Mesenteric fat pad (tissue), 1 donor: ENCODE results near the gene PCED1B. TPM values are rescaled to one million over a fixed set of nuclear protein-coding genes. Genes with fewer than 3 reads are reported as not detected.

ENCODE experiments used
- DNase-seq: peaks from one replicate; pipeline ENCODE4 v3.0.0-alpha.2; 2020; ENCODE audit warnings: low spot score
- total RNA-seq: library from RNA; stranded (reverse); fragmentation: NEBNext Ultra II Directional; extraction: Animal tissue kit (Norgen Biotek cat#: 25700); gene quantifications from one replicate; pipeline ENCODE4 v1.2.1, GENCODE V29; 2021
- donor health status: DM: yes; HTN: yes; CAD: no.

Gene PCED1B
- total RNA-seq, 1 donor from 2014 or later, result 6.1 TPM

- DNase-seq, result no peak
Observed at GRCh38 chr12:47231456-47231855, 152.0 kb downstream of the PCED1B start.

- DNase-seq, result no peak
Observed at GRCh38 chr12:47234576-47235141, 155.2 kb downstream of the PCED1B start.

- DNase-seq, result no peak
Observed at GRCh38 chr12:47235258-47236040, 156.0 kb downstream of the PCED1B start.

GRCh38 chr12:47236109-47236714 is 156.8 kb downstream of the PCED1B start:
- no peak for DNase-seq

- DNase-seq, result no peak
Observed at GRCh38 chr12:47237751-47238211, 158.4 kb downstream of the PCED1B start.

- DNase-seq, result no peak
Observed at GRCh38 chr12:47238669-47239114, 159.3 kb downstream of the PCED1B start.

GRCh38 chr12:47242426-47242825 is 163.0 kb downstream of the PCED1B start:
- no peak for DNase-seq

- DNase-seq, result no peak
Observed at GRCh38 chr12:47244835-47245234, 165.4 kb downstream of the PCED1B start.

GRCh38 chr12:47245623-47246022 is 166.2 kb downstream of the PCED1B start:
- DNase-seq, result no peak

GRCh38 chr12:47247418-47247817 is 168.0 kb downstream of the PCED1B start:
- DNase-seq, result no peak

- DNase-seq, result no peak
Observed at GRCh38 chr12:47249082-47249481, 169.7 kb downstream of the PCED1B start.

- DNase-seq, result no peak
Observed at GRCh38 chr12:47249719-47250357, 170.4 kb downstream of the PCED1B start.

GRCh38 chr12:47251919-47252318 is 172.5 kb downstream of the PCED1B start:
- no peak for DNase-seq

GRCh38 chr12:47264951-47265350 is 185.5 kb downstream of the PCED1B start:
- no peak for DNase-seq

GRCh38 chr12:47265391-47265790 is 186.0 kb downstream of the PCED1B start:
- DNase-seq, result no peak

- no peak for DNase-seq
Observed at GRCh38 chr12:47267571-47267970, 188.2 kb downstream of the PCED1B start.

- DNase-seq, result no peak
Observed at GRCh38 chr12:47268501-47269454, 189.4 kb downstream of the PCED1B start.

GRCh38 chr12:47269916-47270315 is 190.5 kb downstream of the PCED1B start:
- no peak for DNase-seq

GRCh38 chr12:47270782-47271664 is 191.6 kb downstream of the PCED1B start:
- no peak for DNase-seq

- DNase-seq, result no peak
Observed at GRCh38 chr12:47271800-47272239, 192.4 kb downstream of the PCED1B start.
